Limb (tissue), 2 donors: Measurements from ENCODE around the gene MAPKAPK3.

ENCODE experiments used
- DNase-seq, 2 donors: peaks; one replicate each; pipeline ENCODE4 v3.0.0-alpha.2; 2016; ENCODE audit errors: extremely low spot score in 2 of 2

The MAPKAPK3 gene

DNA sequence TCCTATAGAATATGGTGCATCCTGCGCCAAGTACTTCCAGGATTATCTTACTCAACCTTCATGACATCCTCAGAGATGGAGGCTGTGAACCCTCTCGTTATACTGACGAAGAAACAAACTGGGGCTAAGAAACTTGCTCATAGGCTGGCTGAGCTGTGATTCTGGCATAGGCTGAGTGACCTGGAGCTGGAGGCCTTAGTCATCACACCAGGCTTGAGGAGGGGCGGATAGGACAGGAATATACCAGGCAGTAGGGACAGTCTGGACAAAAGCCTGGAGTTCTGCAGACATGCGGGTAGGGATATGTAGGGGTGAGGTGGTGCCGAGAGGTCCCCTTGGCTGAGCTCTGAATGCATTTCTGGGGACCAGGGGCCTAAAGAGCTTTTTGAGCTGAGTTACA is 29.6 kb upstream of the MAPKAPK3 start:
- DNase-seq, result no peak

DNA sequence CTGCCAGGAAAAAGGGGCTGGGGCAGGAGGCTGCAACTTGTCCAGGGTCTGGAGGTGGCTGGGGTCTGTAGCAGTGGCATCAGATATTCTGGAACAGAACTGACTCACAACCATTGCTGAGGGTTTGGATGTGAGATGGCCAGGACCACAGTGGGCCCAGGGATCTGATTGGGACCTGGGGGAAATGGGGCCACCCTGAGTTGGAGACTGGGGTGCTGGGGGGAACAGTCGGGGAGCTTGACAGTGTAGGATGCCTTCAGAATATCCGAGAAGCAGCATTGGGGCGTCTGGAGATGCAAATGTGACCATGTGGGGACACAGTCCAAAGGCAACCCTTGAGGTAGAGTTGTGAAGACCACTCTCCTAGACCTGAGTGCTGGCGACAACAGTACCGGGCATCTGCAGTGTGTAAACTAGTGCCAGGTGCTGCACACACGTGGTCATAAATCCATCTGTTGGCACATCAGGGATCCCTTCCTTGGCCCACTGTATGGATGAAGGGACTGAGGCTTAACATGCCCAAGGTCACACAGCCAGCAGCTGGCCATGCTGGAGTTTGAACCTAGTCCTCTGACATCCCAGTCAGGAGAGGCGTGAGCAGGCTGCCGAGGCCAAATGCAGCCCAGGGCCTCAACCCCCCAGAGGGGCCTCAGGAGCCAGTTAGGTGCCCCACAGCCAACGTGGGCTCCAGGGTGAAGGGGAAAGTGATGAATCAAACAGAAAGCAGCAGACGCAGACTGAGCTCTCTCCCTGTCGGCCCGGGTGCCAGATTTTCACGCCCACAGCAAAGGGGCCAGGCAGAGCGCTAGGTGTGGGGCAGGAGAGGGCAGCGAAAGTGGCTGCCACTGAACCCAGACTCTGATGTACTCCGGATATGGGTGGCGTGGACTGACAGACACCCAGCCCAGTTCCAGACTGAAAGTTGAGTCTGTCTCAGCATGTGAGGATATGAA is 28.9 kb upstream of the MAPKAPK3 start:
- no peak for DNase-seq

DNA sequence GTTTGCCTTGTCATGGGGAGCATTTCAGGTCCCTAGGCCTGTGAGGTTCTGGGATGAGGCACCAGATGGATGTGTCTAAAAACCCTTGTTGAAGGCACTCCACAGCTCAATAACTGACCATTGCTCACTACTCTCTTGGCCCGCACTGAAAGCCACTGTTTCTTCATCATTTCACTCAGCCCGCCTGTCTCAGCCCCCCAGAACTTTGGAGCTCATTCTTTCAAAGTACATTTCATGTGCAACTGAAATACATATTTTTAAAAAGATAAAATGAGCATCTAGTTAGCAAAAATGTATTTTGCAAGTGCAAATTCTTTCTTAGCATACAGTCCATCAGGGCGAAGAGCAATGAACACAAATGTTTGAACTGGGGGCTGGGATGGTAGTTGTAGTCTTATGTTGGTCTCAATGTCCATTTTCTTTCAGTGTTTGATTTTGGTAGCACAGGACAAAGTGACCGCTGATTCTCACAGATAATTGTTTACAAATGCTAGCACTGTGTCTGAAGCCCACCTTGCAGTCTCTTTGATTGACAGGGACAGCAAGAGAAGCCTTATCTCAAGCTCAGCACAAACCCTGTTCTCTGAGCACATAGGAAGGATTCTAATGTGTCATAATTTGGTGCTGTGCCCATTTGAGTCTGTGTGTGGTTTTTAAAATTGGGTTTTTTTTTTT is 28.1 kb upstream of the MAPKAPK3 start:
- DNase-seq, result no peak

DNA sequence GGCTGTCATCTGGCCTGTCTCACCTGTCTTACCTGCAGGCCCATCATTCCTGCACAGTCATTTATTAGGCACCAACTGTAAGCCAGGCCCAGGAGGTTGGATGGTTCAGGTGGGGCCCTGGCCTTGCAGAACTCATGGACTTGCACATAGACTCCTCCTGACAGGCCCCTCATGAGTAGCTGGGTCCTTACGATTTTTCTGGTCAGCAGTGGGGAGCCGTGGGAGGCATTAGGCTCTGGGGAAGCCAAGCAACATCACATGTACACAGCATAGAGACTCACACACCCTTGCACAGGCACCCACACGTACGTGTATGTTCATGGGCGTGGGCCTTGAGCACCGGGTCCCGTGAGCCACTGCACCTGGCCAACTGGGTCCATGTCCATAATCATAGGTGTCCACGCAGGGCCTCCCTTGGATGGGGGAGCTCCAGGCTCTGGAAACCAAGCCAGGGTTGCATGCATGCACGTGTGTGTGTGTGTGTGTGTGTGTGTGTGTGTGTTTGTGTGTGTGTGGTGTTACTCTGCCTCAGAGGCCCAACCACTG is 25.7 kb upstream of the MAPKAPK3 start:
- no peak for DNase-seq

DNA sequence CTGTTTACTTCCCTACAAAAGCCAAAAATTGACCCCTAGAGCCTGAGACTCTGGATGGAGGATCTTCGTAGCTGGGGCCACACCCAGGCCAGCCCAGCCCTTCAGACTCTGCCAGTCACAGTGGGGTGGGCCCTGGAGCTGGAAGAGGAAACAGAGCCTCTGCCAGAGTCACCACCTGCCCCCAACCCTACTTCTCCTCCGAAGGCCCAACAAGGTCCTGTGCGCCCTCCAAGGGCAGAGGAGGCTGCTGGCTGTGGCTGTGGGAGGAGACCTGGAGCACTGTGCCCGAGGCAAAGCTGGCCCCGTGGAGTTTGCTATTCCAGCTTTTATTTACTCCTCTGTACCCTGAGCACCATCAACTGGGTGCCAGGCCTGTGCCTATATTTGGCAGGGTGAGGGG is 24.4 kb upstream of the MAPKAPK3 start:
- DNase-seq, result no peak

DNA sequence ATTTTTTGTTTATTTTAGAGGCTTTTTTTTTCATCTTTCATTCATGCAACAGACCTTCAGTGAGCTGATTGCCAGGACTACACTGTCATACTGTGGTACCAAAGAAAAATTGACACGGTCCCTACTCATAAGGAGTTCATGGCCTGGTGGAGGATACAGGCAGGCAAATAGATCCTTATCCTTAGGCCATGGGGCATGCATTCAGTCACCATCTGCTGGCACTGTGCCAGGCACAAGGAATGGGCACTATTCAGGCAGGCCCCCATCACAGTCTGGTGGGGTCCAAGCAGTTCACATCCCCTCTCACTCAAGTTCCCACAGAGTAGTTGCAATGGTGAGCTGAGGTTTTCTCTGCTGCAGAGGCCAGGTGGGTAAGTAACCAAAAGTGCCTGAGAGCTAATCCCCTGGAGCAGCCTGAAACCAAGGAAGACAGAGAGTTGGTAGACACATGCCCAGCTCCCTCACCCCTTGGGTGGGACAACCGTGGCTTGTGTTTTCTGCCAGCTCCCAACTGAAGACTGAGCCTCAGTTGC is 22.6 kb upstream of the MAPKAPK3 start:
- DNase-seq, result no peak

DNA sequence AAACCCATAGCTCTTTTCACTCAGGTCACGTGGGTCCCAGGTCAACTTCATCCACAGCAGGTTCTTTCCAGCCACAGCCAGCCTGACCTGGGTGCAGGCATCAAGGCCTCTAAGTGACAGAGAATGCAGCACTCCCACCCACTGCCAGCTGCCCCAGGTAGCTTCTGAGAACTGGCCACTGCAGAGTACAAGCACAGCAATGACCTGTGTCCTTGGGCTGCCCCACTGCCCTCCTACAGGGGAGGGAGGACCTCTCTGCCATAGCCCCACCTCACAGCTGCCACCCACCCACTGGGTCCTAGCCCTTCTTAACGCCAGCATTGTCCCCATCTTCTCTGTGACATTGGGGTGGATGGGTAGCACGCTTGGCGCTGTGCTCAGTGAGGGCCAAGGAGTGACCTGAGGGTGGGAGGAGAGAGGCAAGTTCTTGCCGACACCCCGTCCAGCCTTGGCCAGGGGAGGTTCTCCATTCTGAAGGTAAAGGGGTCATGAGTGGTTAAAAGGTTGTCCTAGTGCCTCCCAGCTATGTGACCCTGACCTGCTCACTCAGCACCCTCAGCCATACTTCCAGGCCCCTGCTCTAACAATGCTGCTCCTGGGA is 17.7 kb upstream of the MAPKAPK3 start:
- DNase-seq, result no peak

DNA sequence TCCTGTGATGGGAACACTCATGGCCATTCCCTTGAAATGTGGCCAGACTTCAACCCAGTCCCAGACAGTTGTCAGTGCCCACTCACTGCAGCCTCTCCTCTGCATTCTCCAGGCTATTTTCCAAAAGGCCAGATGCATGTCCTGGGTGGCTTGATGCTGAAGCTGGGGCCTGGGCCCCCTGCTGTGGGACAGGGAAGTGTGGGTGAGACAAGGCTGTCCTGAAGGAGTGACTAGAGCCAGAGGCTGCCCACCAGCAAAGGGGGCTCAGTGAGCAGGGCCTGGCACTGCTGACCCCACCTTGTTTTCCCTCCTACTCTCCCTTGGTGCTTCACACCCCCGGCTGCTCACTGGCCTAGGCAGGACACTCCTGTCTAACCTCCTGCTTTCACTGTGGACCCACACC is 17.2 kb upstream of the MAPKAPK3 start:
- DNase-seq, result no peak

DNA sequence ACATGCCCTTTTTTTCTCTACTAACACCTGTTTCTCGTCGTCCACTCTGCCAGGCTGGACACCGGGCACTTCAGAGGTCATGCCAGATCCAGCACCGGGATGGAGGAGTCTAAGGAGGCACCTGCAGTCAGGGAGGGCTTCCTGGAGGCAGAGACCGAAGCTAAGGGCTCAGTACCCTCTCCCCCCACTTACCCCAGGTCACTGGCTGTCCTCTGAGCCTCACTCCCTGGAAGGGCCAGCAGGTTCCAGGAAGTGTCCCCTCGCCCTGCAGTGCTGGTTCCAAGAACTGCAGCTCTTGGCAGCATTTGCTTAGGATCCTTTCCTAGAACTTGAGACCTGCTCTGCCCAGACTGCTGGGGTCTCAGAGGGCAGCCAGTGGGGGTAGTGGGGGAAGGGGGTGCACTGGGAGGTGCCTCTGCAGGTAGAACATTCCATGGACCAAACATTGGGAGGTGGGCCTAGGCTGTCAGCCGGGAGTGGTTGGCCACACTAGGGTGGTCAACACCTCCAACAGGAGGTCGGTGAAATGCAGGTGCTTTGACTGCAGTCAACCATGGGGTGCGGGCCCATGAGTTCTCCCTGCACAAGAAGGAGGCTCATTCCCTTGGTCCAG is 16.7 kb upstream of the MAPKAPK3 start:
- DNase-seq, result no peak

DNA sequence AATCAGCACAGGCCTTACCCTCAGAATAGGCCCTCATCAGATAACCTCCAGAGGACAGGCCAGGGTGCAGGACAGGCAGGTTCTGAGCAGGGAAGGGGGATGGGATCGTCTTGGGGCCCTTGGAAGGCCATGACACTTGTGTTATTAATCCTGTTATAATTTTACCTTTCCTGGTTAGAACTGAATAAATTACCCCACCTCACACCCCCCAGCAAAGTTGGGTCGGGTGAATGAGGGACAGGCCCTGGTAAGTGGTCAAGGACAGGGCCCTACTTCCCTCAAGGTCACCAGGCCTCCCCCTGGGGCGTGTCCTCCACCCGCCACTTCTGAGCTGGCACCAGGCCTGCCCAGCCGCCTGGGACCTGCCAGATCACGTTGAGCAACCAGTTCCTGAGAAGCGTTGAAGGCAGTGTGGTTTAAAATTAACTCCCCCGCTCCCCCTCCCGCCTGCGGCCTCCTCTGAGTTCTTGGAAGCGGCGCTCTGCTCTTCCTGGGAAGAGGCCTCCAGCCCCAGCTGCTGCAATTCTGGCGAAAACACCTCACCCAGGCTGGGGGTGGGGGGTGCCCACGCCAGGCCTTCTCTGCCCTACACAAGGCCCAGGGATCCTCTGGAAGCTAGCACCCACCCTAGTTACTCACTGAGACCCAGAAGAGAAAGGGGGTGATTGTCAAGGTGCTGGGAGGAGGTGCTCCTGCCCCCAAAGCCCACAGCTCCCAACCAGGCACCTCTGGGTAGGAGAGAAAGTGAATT is 15.9 kb upstream of the MAPKAPK3 start:
- DNase-seq, result peak; percentile 91 to 93

DNA sequence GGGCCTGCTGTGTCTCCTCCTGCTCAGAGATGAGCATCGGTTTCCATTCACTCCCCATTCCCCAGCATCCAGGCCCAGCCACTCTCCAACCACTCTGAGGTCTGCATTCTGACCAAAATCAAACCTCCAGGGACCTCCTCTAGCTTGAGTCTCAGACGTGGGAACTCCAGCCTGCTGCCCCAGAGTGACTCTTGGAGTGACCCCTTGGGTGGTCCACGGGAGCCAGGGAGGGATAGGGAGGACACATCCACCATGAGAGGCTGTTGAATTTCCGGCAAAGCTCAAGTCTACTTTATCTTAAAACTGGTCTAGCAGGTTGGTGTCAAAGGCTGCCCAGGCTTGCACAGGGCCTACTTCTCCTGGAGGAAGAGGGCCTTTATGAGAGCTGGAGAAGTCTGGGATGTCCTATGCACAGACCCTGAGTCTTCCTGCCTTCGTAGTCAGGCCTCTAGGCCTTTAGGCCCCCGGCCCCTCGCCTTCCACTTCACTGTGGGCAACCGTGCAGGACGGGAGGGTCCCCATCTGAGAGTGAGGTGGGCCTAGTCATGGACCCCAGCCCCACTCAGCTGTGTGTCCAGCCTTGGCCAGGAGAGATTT is 14.3 kb upstream of the MAPKAPK3 start:
- no peak for DNase-seq

DNA sequence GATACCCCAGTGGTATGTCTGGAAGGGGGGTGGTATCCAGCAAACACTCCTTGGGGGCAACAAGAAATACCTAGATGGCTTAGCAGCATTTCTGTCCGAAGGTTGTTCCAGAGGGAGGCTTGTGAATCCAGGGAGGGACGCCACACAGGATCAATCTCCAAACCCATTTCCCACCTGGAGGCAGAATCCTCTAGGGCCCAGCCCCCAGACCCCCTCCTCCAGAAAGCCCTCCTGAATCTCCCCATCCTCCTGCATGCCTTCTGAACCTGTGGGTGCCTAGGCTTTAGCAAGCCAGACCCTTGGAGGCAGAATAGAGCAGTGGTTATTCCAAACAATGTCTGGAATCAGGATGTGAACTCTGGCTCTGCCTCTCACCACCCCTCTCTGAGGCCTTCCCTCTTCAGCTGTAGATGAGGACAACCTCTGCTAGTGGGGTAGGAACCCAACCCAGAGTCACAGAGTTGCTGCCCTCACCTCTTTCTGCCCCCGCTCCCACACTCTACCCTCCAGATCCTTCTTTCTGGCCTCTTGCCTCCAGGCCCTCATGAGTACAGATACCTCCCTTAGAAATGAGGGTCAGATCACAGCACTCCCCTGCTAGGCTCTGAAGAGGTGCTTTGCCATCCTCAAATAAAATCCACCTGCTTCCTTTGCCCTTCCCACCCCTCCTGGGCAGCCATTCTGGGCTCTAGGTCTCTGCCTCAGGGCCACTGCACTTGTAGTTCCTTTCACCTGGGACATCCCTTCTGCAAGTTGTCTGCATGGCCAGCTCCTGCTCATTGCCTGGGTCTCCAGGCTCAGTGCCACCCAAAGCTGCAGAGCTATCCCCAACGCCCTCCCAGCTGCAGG is 13.5 kb upstream of the MAPKAPK3 start:
- DNase-seq, result no peak

DNA sequence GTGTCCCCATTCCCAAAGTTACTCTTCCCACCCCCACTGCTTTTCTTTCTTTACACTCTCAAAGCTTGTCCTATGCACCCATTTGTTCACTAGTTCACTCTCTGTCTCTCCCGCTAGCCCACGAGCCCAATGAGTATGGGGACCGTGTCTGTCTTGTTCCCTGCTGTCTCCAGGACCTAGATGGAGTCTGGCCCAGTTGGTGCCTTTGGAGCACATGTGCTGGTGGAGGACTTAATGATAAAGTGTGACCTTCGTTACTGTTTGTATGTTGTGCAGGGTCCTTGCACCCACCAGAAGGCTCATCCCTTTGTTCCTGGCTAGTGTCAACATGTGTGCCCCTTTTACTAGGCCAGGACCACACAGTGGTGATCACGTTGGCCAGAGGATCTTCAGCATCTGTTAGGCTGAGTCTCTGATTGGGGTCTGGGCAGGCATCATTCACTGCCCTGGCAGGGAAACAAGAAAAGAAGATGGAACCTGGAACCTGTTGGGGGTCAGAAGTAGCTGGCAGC is 12.8 kb upstream of the MAPKAPK3 start:
- no peak for DNase-seq

DNA sequence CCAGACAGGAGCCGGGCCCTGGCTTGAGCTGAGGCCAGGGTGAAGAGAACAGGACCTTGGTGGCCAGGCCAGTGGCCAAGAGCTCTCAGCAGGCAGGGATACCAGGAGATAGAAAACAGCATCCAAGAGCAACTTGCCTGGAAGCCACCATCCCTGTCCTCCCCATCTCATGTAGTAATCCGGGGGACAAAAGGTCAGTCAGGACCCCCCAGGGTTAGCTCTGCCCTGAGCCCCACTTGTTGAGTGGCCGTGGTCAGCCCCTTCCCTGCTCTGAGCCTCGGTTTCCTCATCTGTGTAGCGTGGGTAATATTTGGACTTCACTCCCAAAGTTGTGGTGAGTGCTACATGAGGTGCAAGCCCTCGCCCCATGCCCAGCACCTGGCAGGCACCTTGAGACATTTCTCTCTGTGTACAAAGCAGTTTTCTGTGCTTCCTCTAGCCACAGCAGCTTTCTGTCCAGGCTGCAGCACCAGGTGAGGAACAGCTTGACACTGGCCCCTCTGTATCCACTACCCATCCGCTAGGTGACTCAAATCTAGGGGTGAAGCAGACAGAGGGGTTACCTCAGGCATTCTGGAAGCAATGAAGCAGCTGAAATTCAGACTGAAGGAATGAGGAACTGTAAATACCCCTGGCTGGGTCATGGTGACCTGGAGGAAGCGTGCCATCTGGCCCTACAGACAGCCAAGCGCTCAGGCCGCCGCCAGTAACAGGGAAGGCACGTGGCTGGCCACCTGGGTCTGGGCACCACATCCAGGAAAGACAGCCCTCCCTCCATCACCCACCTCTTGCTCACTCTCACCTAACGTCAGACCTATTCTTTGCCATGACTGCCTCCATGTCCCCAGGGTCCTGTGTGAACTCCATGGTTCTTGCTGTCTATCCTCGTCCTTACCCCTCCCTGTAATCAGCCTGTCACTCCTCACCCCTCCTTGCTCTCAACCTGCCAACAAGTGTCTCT is 12.0 kb upstream of the MAPKAPK3 start:
- DNase-seq, result no peak

DNA sequence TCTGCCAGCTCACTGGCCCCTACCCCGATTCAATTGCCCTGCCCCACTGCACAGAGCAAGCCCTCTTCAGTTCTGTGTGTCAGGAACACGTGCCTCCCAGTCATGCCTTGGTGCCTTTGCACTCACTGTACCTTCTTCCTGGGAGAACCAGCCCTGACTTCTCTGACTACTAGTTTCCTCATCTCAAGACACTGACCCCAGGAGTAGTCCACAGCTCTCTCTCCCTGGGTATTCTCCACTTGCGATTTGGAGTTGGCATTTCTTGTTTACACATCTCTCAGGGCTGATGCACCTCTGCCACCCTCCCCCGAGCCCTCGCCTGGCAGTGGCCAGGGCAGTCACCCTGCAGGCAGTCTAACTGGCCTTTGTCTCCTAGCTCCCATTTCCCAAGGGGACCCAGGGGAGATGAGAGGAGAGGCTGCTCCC is 11.0 kb upstream of the MAPKAPK3 start:
- no peak for DNase-seq

DNA sequence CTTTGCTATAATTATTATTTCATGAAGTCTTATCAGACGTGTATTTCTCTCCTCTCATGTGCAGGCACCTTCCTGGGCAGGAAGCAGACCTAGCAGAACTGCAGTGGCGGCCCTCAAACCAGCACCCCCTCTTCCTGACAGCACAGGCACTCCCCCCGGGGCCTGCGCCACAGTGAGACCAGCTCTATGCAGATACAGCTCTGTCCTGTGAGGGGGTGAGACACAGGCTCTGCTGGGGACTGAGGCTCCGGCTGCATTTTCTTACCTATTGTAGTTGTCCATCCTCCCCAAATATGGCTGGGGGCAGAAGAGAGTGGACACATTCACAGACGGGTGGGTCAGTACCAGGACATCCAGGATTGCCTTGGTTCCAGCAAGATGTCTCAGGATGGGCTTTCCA is 10.4 kb upstream of the MAPKAPK3 start:
- DNase-seq, result no peak

DNA sequence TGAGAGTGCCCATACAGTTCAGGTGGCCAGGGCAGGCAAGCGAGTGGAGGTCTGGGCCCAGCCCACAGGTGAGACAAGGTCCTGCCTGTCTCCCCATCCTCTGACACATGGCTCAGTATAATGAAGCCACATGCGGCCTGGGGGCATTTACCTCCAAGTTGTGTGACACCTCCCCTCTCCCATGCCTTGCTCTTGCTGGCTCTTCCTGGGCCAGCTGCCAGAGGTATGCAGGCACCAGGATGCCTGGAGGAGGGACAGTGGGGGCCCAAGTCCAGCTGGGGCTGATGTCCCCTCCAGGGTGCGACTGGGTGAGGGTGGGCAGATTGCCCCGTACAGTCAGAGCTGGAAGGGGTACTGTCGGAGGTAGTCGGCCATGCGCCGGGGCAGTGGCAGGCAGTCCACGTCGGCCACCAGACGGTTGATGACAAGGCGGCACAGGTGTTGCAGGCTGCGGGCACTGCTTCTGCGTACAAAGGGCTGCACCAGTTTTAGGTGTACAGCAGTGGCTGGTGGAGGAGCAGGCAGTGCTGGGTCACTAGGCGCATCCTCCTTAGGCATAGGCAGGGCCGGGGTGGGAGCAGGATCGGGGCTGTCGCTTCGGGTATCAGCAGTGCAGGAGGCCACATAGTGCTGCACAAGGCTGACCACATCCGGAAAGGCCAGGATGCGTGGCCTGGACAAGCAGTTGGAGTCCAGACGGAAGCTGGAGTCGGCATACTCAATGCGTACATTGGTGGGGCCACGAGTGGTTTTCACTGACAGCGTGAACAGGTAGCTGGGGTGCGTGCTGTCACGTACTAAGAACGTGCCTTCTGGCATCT is 9.5 kb upstream of the MAPKAPK3 start:
- DNase-seq, result no peak
